SU-DHL-6 (cell line): ENCODE results near the gene UROC1.

ENCODE experiments used
- H2AFZ ChIP-seq: fragments of 200-600 bp; sonication (generic); 2 replicates; pipeline ENCODE4 v1.6.1; 2014; ENCODE audit warnings: low read depth, mild to moderate bottlenecking, moderate library complexity, mixed read lengths, antibody characterized with exemption, low read length; ENCODE audit not compliant: severe bottlenecking
- H3F3A ChIP-seq: fragments of 200-600 bp; shearing (Covaris generic); 2 replicates; pipeline ENCODE4 v1.6.0; 2016; ENCODE audit warnings: antibody characterized with exemption, mild to moderate bottlenecking; ENCODE audit not compliant: insufficient read depth
- H3K27ac ChIP-seq: fragments of 200-600 bp; sonication (generic); 2 replicates; pipeline ENCODE4 v1.5.1; 2016; ENCODE audit warnings: low read depth, mild to moderate bottlenecking, low read length, moderate library complexity, mixed read lengths
- H3K27me3 ChIP-seq: fragments of 200-600 bp; sonication (generic), shearing (Covaris generic); 2 replicates; pipeline ENCODE4 v1.6.0; 2014; ENCODE audit warnings: mild to moderate bottlenecking, low read length
- H3K36me3 ChIP-seq: fragments of 200-600 bp; sonication (generic); 2 replicates; pipeline ENCODE4 v1.6.1; 2014; ENCODE audit warnings: mild to moderate bottlenecking, low read length, mixed read lengths
- H3K4me2 ChIP-seq: fragments of 300-600, 200-600 bp; shearing (Covaris generic), sonication (generic); 2 replicates; pipeline ENCODE4 v1.6.0; 2014; ENCODE audit warnings: low read length, low read depth, mild to moderate bottlenecking; ENCODE audit not compliant: poor library complexity, severe bottlenecking
- H3K4me3 ChIP-seq: fragments of 200-600 bp; sonication (generic); 2 replicates; pipeline ENCODE4 v1.5.1; 2014; ENCODE audit warnings: antibody characterized with exemption, low read length, mild to moderate bottlenecking, mixed read lengths; ENCODE audit not compliant: insufficient read depth, poor library complexity, severe bottlenecking
- H3K79me2 ChIP-seq: fragments of 200-600 bp; sonication (generic); 2 replicates; pipeline ENCODE4 v1.6.1; 2014; ENCODE audit warnings: mild to moderate bottlenecking, low read length, moderate library complexity; ENCODE audit not compliant: insufficient read depth
- H3K9ac ChIP-seq: fragments of 200-600 bp; sonication (generic); 2 replicates; pipeline ENCODE4 v1.7.0; 2014; ENCODE audit warnings: mild to moderate bottlenecking, low read length
- H3K9me2 ChIP-seq: fragments of 200-600 bp; sonication (generic); replicated peaks from 2 replicates; pipeline ENCODE4 v1.6.1; 2014; ENCODE audit warnings: low read length; ENCODE audit not compliant: insufficient read depth
- H3K9me3 ChIP-seq: fragments of 200-600 bp; sonication (generic); 2 replicates; pipeline ENCODE4 v1.6.1; 2014; ENCODE audit warnings: low read length, mixed read lengths; ENCODE audit not compliant: insufficient read depth
- H4K20me1 ChIP-seq: fragments of 200-600 bp; sonication (generic); 2 replicates; pipeline ENCODE4 v1.6.1; 2014; ENCODE audit warnings: low read depth, mild to moderate bottlenecking, antibody characterized with exemption, low read length, moderate library complexity, mixed read lengths
- EZH2phosphoT487 ChIP-seq: fragments of 200-600 bp; sonication (generic), shearing (Covaris generic); conservative IDR thresholded peaks from 2 replicates; pipeline ENCODE4 v1.6.1; 2018; ENCODE audit warnings: mild to moderate bottlenecking, antibody characterized with exemption, low read length, moderate library complexity, mixed read lengths
- TF ChIP-seq, protein P1 (sequence below): fragments of 200-600 bp; sonication (generic); IDR thresholded peaks from one replicate; pipeline ENCODE4 v1.5.1; 2017; ENCODE audit warnings: antibody characterized with exemption, mild to moderate bottlenecking, low read length, moderate library complexity; ENCODE audit not compliant: insufficient read depth, poor library complexity, severe bottlenecking

The UROC1 gene

DNA sequence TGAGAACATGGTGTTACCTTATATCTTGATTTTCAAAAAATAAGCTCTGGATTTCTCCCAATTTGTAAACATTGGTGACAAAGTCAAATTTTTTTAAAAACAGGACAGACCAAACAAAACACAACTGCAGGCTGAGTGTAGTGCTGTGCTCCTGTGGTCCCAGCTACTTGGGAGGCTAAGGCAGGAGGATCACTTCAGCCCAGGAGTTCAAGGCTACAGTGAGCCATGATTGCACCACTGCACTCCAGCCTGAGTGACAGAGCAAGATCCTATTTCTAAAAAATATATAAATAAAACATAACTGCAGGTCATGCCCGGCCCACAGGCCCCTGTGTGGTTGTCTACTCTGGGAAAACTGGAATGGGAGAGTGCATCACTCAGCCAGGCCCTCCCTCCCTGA lies 37.9 kb downstream of the UROC1 start:
- no peaks in the 10 kb centered on the region for H3K9me3 ChIP-seq
- TF ChIP-seq EZH2phosphoT487, result no peak
- TF ChIP-seq, protein P1, sequence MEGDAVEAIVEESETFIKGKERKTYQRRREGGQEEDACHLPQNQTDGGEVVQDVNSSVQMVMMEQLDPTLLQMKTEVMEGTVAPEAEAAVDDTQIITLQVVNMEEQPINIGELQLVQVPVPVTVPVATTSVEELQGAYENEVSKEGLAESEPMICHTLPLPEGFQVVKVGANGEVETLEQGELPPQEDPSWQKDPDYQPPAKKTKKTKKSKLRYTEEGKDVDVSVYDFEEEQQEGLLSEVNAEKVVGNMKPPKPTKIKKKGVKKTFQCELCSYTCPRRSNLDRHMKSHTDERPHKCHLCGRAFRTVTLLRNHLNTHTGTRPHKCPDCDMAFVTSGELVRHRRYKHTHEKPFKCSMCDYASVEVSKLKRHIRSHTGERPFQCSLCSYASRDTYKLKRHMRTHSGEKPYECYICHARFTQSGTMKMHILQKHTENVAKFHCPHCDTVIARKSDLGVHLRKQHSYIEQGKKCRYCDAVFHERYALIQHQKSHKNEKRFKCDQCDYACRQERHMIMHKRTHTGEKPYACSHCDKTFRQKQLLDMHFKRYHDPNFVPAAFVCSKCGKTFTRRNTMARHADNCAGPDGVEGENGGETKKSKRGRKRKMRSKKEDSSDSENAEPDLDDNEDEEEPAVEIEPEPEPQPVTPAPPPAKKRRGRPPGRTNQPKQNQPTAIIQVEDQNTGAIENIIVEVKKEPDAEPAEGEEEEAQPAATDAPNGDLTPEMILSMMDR, result no peak
- no peak overlapping the region for H2AFZ ChIP-seq
- H3K4me2 ChIP-seq, result no peak overlapping the region
- H3K9ac ChIP-seq, result no peak overlapping the region
- no peaks in the 10 kb centered on the region for H3K27me3 ChIP-seq
- H3K4me3 ChIP-seq, result no peak overlapping the region
- no peaks in the 10 kb centered on the region for H3F3A ChIP-seq
- no peaks in the 10 kb centered on the region for H3K9me2 ChIP-seq
- H3K36me3 ChIP-seq, result no peaks in the 10 kb centered on the region
- peaks cover 5% of the 10 kb centered on the region for H3K79me2 ChIP-seq
- no peak overlapping the region for H3K27ac ChIP-seq
- no peaks in the 10 kb centered on the region for H4K20me1 ChIP-seq

GRCh38 chr3:126478581-126479310 lies 38.8 kb downstream of the UROC1 start:
- no peak for TF ChIP-seq EZH2phosphoT487
- TF ChIP-seq, protein P1, result no peak
- no peaks in the 10 kb centered on the region for H3K9me2 ChIP-seq
- no peaks in the 10 kb centered on the region for H3F3A ChIP-seq
- no peaks in the 10 kb centered on the region for H3K9me3 ChIP-seq
- H3K79me2 ChIP-seq, result peaks cover 12% of the 10 kb centered on the region
- no peaks in the 10 kb centered on the region for H4K20me1 ChIP-seq
- H3K27me3 ChIP-seq, result no peaks in the 10 kb centered on the region
- no peak overlapping the region for H3K4me3 ChIP-seq
- H3K27ac ChIP-seq, result no peak overlapping the region
- H3K9ac ChIP-seq, result no peak overlapping the region
- H3K4me2 ChIP-seq, result no peak overlapping the region
- H2AFZ ChIP-seq, result no peak overlapping the region
- H3K36me3 ChIP-seq, result no peaks in the 10 kb centered on the region

DNA sequence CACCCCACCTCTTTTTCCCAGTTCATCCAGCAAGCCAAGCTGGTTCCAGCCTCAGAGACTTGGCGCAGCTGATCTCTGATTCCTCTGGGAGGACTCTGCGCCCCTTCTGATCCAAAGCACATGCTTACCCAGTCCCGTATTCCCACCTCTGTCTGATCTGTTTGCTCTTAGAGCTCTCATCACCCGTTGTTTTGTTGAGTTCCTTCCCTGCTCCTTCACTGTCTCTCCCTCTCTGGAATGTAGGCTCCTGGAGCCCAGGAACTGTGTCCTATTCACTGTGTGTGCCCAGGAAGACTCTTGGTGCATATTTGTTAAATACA lies 40.6 kb downstream of the UROC1 start:
- TF ChIP-seq, protein P1, result no peak
- TF ChIP-seq EZH2phosphoT487, result no peak
- Histone ChIP-seq H3K9me2 (no peaks in the 10 kb centered on the region), H3K4me2 (no peak overlapping the region), H3K9me3 (no peaks in the 10 kb centered on the region), H3K36me3 (no peaks in the 10 kb centered on the region), H3K27me3 (no peaks in the 10 kb centered on the region), H3K27ac (no peak overlapping the region), H4K20me1 (no peaks in the 10 kb centered on the region), H3K9ac (no peak overlapping the region), H3K79me2 (peaks cover 29% of the 10 kb centered on the region), H3F3A (no peaks in the 10 kb centered on the region), H3K4me3 (no peak overlapping the region), H2AFZ (no peak overlapping the region)
